Measurements from ENCODE around the gene NCOA5.

- no peak for TF ChIP-seq PAX5 (IDR thresholded peaks at IDR 0.05; ENCODE audit: borderline replicate concordance, low read depth, low read length)
- no peak for TF ChIP-seq REST (IDR thresholded peaks at IDR 0.05; ENCODE audit: low read depth, low read length)
- TF ChIP-seq EGR1 (IDR thresholded peaks at IDR 0.05; ENCODE audit: borderline replicate concordance in 1 of 2, low read depth in 2 of 2, low read length in 2 of 2): no peak
- peak; percentile 35; the same call in 1 of the 2 replicates for TF ChIP-seq POLR2A (IDR thresholded peaks at IDR 0.05; ENCODE audit: low read depth, low read length)
- TF ChIP-seq, protein P1, sequence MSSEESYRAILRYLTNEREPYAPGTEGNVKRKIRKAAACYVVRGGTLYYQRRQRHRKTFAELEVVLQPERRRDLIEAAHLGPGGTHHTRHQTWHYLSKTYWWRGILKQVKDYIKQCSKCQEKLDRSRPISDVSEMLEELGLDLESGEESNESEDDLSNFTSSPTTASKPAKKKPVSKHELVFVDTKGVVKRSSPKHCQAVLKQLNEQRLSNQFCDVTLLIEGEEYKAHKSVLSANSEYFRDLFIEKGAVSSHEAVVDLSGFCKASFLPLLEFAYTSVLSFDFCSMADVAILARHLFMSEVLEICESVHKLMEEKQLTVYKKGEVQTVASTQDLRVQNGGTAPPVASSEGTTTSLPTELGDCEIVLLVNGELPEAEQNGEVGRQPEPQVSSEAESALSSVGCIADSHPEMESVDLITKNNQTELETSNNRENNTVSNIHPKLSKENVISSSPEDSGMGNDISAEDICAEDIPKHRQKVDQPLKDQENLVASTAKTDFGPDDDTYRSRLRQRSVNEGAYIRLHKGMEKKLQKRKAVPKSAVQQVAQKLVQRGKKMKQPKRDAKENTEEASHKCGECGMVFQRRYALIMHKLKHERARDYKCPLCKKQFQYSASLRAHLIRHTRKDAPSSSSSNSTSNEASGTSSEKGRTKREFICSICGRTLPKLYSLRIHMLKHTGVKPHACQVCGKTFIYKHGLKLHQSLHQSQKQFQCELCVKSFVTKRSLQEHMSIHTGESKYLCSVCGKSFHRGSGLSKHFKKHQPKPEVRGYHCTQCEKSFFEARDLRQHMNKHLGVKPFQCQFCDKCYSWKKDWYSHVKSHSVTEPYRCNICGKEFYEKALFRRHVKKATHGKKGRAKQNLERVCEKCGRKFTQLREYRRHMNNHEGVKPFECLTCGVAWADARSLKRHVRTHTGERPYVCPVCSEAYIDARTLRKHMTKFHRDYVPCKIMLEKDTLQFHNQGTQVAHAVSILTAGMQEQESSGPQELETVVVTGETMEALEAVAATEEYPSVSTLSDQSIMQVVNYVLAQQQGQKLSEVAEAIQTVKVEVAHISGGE (CRISPR knock-in tag; IDR thresholded peaks at IDR 0.05): no peak
- no peak for TF ChIP-seq CTCF (IDR thresholded peaks at IDR 0.05 in 2 of 3, conservative IDR thresholded peaks at IDR 0.05 in 1 of 3; ENCODE audit: control insufficient read depth in 2 of 3, extremely low read depth in 1 of 3, insufficient read depth in 1 of 3, low read depth in 3 of 3, low read length in 3 of 3)
- TF ChIP-seq RELA (IDR thresholded peaks at IDR 0.05; ENCODE audit: borderline replicate concordance, partially characterized antibody): no peak
- TF ChIP-seq ZNF274 (IDR thresholded peaks at IDR 0.05; ENCODE audit: insufficient read depth, insufficient read length): no peak
- TF ChIP-seq JUNB (IDR thresholded peaks at IDR 0.05): no peak
- no peak for TF ChIP-seq YY1 (IDR thresholded peaks at IDR 0.05; ENCODE audit: low read depth, low read length)
- no peak for TF ChIP-seq NR2F1 (conservative IDR thresholded peaks at IDR 0.05)
- TF ChIP-seq MTA2 (IDR thresholded peaks at IDR 0.05; ENCODE audit: low read depth): no peak
- TF ChIP-seq SP1 (IDR thresholded peaks at IDR 0.05; ENCODE audit: low read depth, low read length): no peak
Observed at GRCh38 chr20:46135856-46136633, 46.3 kb upstream of the NCOA5 start.

All from GM12878 (cell line).